Neutrophil (primary cell): Measurements from ENCODE around the gene PRELP.

Experiments used
- H3K27ac ChIP-seq: fragments of 200-600 bp; sonication (generic); 2 replicates; pipeline ENCODE4 v1.5.1; 2016; ENCODE audit warnings: mild to moderate bottlenecking, moderate library complexity
- H3K27me3 ChIP-seq: fragments of 200-600 bp; sonication (generic); 2 replicates; pipeline ENCODE4 v1.6.0; 2016; ENCODE audit warnings: mild to moderate bottlenecking
- H3K36me3 ChIP-seq: fragments of 200-600 bp; sonication (generic); 2 replicates; pipeline ENCODE4 v1.5.1; 2017
- H3K4me1 ChIP-seq, 2 experiments: fragments of 200-600 bp in 1 of 2; sonication (generic) in 1 of 2; 1 replicate in 1 of 2; 2 replicates in 1 of 2; pipeline versions ENCODE4 v1.5.1 to v1.6.1; 2013 to 2016; ENCODE audit warnings: low read depth in 1 of 2, low read length in 1 of 2, mild to moderate bottlenecking in 1 of 2, moderate library complexity in 1 of 2; ENCODE audit not compliant: control insufficient read depth in 1 of 2, insufficient read depth in 1 of 2
- H3K4me3 ChIP-seq, 2 experiments: fragments of 200-600 bp in 1 of 2; sonication (generic) in 1 of 2; 1 replicate in 1 of 2; 2 replicates in 1 of 2; pipeline ENCODE4 v1.5.1; 2013 to 2016; ENCODE audit warnings: low read depth in 1 of 2, low read length in 1 of 2, mild to moderate bottlenecking in 1 of 2, moderate library complexity in 1 of 2
- H3K9me3 ChIP-seq: fragments of 200-600 bp; sonication (generic); 2 replicates; pipeline ENCODE4 v1.5.1; 2016
- TF ChIP-seq, protein P1 (sequence below): fragments of 200-600 bp; sonication (generic); IDR thresholded peaks from 2 replicates; pipeline ENCODE4 v1.5.1; 2016; ENCODE audit warnings: antibody characterized with exemption

PRELP gene

DNA sequence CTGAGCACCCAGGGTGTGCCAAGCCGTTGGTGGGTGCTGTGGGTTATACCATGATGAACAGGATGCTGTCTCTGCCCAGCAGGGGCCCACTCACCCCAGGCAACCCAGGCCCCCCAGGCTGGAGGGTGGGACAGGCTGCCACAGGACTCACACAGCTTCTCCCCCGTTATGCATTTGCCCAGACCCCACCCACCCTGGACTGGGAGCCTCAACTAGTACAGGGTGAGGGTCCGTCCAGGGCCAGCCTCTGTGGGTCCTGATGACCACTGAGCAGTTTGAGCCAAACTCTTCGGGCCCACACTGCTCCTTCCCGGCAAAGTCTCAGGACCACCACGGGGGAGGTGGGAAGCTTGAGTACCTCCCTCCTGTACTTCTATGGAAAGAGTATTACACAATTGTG, 3.8 kb upstream of the PRELP start:
- Histone ChIP-seq H3K4me3 (no peak overlapping the region), H3K36me3 (no peaks in the 10 kb centered on the region), H3K27me3 (peaks cover 45% of the 10 kb centered on the region), H3K27ac (no peak overlapping the region), H3K4me1 (no peaks in the 10 kb centered on the region), H3K9me3 (no peaks in the 10 kb centered on the region)
- TF ChIP-seq, protein P1, sequence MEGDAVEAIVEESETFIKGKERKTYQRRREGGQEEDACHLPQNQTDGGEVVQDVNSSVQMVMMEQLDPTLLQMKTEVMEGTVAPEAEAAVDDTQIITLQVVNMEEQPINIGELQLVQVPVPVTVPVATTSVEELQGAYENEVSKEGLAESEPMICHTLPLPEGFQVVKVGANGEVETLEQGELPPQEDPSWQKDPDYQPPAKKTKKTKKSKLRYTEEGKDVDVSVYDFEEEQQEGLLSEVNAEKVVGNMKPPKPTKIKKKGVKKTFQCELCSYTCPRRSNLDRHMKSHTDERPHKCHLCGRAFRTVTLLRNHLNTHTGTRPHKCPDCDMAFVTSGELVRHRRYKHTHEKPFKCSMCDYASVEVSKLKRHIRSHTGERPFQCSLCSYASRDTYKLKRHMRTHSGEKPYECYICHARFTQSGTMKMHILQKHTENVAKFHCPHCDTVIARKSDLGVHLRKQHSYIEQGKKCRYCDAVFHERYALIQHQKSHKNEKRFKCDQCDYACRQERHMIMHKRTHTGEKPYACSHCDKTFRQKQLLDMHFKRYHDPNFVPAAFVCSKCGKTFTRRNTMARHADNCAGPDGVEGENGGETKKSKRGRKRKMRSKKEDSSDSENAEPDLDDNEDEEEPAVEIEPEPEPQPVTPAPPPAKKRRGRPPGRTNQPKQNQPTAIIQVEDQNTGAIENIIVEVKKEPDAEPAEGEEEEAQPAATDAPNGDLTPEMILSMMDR, result no peak

DNA sequence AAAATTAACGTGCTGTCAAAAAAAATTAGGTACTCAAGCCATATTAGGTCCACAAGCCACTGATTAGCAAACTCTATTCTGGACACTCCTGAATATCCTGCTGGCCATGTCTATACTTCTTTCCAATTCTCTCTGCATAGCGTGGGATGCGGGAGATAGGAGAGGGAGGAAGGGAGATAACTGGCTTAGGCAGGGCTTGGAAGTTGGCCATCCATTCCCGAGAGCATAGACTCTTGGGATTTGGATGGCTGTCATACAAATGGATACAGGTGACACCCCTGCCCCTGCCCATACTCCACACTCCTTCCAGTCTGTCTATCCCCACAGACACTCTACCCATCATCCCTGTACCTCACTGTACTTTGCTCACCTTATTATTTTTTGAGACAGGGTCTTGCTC, 2.3 kb upstream of the PRELP start:
- Histone ChIP-seq H3K9me3 (no peaks in the 10 kb centered on the region), H3K36me3 (no peaks in the 10 kb centered on the region), H3K27me3 (peaks cover 45% of the 10 kb centered on the region), H3K27ac (no peak overlapping the region), H3K4me1 (no peaks in the 10 kb centered on the region), H3K4me3 (no peak overlapping the region)
- TF ChIP-seq, protein P1, result no peak

DNA sequence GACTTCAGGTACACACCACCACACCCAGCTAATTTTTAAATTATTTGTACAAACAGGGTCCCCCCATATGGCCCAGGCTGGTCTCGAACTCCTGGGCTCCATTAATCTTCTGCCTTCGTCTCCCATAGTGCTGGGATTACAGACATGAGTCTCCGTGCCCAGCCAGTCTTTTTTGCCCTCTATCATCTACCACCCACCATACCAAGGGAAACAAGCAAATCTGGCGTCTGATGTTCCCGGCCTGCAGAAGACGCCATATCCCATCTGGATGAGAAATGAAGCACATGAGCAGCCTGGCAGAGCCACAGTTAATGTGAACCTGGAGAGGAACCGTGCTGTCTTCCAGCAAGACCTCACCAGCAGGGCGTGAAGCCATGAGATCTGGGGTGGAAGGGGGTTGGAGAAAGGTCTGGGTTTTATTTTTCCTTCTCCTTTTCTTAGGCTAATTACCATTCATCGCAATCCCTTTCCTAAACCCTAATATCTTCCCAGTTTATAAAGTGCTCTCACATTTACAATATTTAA, 1.8 kb upstream of the PRELP start:
- no peak overlapping the region for H3K27ac ChIP-seq
- no peak overlapping the region for H3K4me3 ChIP-seq
- TF ChIP-seq, protein P1, result no peak
- H3K9me3 ChIP-seq, result no peaks in the 10 kb centered on the region
- H3K27me3 ChIP-seq, result peaks cover 45% of the 10 kb centered on the region
- H3K36me3 ChIP-seq, result no peaks in the 10 kb centered on the region
- H3K4me1 ChIP-seq, result no peaks in the 10 kb centered on the region

DNA sequence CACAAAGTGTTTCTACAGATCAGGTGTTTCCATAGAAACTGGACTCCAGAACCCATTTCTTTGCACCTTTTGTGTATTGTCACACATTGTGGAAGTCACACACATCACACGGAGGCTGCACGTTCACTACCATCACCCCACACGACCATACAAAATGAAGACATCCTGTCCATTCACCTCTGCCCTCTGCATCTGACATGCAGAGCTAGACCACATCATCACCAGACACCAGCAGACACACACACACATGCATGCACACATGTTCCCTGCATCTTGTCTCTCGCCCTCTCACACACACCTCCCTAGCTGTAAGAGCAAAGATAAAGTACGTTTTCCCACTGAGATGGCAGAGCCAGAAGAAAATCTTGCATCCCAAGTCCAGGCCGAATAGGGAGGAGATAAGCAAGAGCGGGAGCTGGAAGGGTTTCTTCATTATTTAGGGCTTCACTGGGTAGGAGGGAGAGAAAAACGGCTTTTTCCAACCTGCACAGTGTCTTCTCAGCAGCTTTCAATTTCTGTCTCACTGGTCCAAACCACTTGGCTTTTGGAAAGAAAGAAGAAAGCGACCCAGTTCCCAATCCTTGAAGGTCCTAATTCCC, 709 bp downstream of the PRELP start:
- no peaks in the 10 kb centered on the region for H3K9me3 ChIP-seq
- no peaks in the 10 kb centered on the region for H3K36me3 ChIP-seq
- no peaks in the 10 kb centered on the region for H3K4me1 ChIP-seq
- peaks cover 36% of the 10 kb centered on the region for H3K27me3 ChIP-seq
- H3K27ac ChIP-seq, result no peak overlapping the region
- TF ChIP-seq, protein P1, result no peak
- H3K4me3 ChIP-seq, result no peak overlapping the region

DNA sequence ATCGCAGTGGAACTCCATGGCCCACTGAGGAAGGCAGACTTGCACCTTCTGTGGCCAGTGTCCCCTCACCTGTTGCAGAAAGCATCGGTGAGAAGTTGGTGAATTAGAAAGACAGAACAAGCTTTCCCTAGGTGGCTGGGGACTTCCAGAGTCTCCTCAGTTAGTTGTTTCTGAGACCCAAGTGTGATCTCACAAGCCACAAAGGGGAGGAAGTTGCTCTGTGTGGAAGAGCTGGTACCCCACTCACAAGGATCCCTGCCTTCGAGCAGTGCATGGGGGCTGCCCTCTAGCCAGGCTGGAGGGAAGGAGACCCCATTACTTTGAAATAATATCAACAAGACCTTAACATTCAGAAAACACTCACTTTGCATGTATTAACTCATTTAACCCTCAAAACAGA, 2.1 kb downstream of the PRELP start:
- Histone ChIP-seq H3K27me3 (peaks cover 22% of the 10 kb centered on the region), H3K27ac (no peak overlapping the region), H3K4me3 (no peak overlapping the region), H3K9me3 (no peaks in the 10 kb centered on the region), H3K4me1 (no peaks in the 10 kb centered on the region), H3K36me3 (no peaks in the 10 kb centered on the region)
- TF ChIP-seq, protein P1, result no peak
